Astrocyte (in vitro differentiated cells and primary cell): ENCODE data around the gene S1PR1. TPM values are rescaled to one million over a fixed set of nuclear protein-coding genes. Genes with fewer than 3 reads are reported as not detected.

Source experiments
- DNase-seq: peaks from one replicate; pipeline ENCODE4 v3.0.0-alpha.2; 2010; ENCODE audit warnings: low read depth
- FAIRE-seq: peaks from 2 replicates; lab custom pipeline; 2011; peaks lifted over from hg19 to GRCh38; lab: Jason Lieb, UNC
- H2AFZ ChIP-seq: 2 replicates; pipeline ENCODE4 v1.6.0; 2012; ENCODE audit warnings: low read depth, low read length, inconsistent platforms
- H3K27ac ChIP-seq: 2 replicates; pipeline ENCODE4 v1.5.1; 2011; ENCODE audit warnings: low read depth, low read length, inconsistent platforms
- H3K27me3 ChIP-seq: 2 replicates; pipeline ENCODE4 v1.6.0; 2011; ENCODE audit warnings: low read length, inconsistent platforms; ENCODE audit not compliant: insufficient read depth
- H3K36me3 ChIP-seq: 2 replicates; pipeline ENCODE4 v1.5.1; 2011; ENCODE audit warnings: low read length, inconsistent platforms; ENCODE audit not compliant: insufficient read depth
- H3K4me1 ChIP-seq: 2 replicates; pipeline ENCODE4 v1.5.1; 2011; ENCODE audit warnings: low read length, inconsistent platforms; ENCODE audit not compliant: insufficient read depth
- H3K4me2 ChIP-seq: 2 replicates; pipeline ENCODE4 v1.6.0; 2012; ENCODE audit warnings: low read length, inconsistent platforms
- H3K4me3 ChIP-seq: 2 replicates; pipeline ENCODE4 v1.5.1; 2011; ENCODE audit warnings: low read depth, mild to moderate bottlenecking, low read length, inconsistent platforms; ENCODE audit not compliant: insufficient read depth
- H3K79me2 ChIP-seq: 2 replicates; pipeline ENCODE4 v1.6.0; 2012; ENCODE audit warnings: mild to moderate bottlenecking, low read length, inconsistent platforms; ENCODE audit not compliant: insufficient read depth
- H3K9ac ChIP-seq: 2 replicates; pipeline ENCODE4 v1.6.0; 2012; ENCODE audit warnings: mild to moderate bottlenecking, low read length, inconsistent platforms
- H3K9me3 ChIP-seq: 2 replicates; pipeline ENCODE4 v1.5.1; 2012; ENCODE audit warnings: low read depth, mild to moderate bottlenecking, low read length, inconsistent platforms; ENCODE audit not compliant: insufficient read depth
- H4K20me1 ChIP-seq: 2 replicates; pipeline ENCODE4 v1.6.0; 2012; ENCODE audit warnings: low read length, inconsistent platforms; ENCODE audit not compliant: insufficient read depth
- H3K27ac Mint-ChIP-seq: one replicate; pipeline ENCODE4 v1.8.0; 2021; ENCODE audit warnings: mild to moderate bottlenecking, mixed read lengths; ENCODE audit not compliant: unreplicated experiment
- H3K27me3 Mint-ChIP-seq: one replicate; pipeline ENCODE4 v1.8.0; 2021; ENCODE audit warnings: low read depth, mixed read lengths; ENCODE audit not compliant: unreplicated experiment
- H3K36me3 Mint-ChIP-seq: one replicate; pipeline ENCODE4 v1.8.0; 2021; ENCODE audit warnings: low read depth, mixed read lengths; ENCODE audit not compliant: unreplicated experiment
- H3K4me1 Mint-ChIP-seq: one replicate; pipeline ENCODE4 v1.8.0; 2021; ENCODE audit warnings: low read depth, mixed read lengths; ENCODE audit not compliant: unreplicated experiment
- H3K4me3 Mint-ChIP-seq: one replicate; pipeline ENCODE4 v1.8.0; 2021; ENCODE audit warnings: mild to moderate bottlenecking, moderate library complexity, mixed read lengths; ENCODE audit not compliant: unreplicated experiment
- H3K9me3 Mint-ChIP-seq: one replicate; pipeline ENCODE4 v1.8.0; 2021; ENCODE audit warnings: mild to moderate bottlenecking, mixed read lengths; ENCODE audit not compliant: unreplicated experiment
- CTCF ChIP-seq: IDR thresholded peaks from 2 replicates; pipeline ENCODE4 v1.5.1; 2011; ENCODE audit warnings: low read depth, mild to moderate bottlenecking, inconsistent platforms, low read length, moderate library complexity; ENCODE audit not compliant: insufficient read depth
- EZH2 ChIP-seq: IDR thresholded peaks from 2 replicates; pipeline ENCODE4 v1.6.1; 2012; ENCODE audit warnings: mild to moderate bottlenecking, low read length, inconsistent platforms; ENCODE audit not compliant: insufficient read depth
- total RNA-seq: library from RNA; stranded (reverse); gene quantifications from 2 replicates; pipeline ENCODE4 v1.2.1, GENCODE V29; 2021

The S1PR1 gene
- total RNA-seq, 1 donor from 2014 or later: 14.4 TPM

- Histone ChIP-seq H3K9ac (no peak overlapping the region), H3K9me3 (no peaks in the 10 kb centered on the region), H2AFZ (no peak overlapping the region), H3K4me2 (no peak overlapping the region), H4K20me1 (no peaks in the 10 kb centered on the region), H3K36me3 (no peaks in the 10 kb centered on the region), H3K79me2 (no peaks in the 10 kb centered on the region), H3K4me1 (peaks cover 18% of the 10 kb centered on the region), H3K27ac (no peak overlapping the region), H3K4me3 (no peak overlapping the region), H3K27me3 (no peaks in the 10 kb centered on the region)
- Mint-ChIP-seq H3K27ac (peak overlapping the region; percentile 84), H3K4me3 (no peak overlapping the region), H3K36me3 (no peaks in the 10 kb centered on the region), H3K9me3 (no peaks in the 10 kb centered on the region), H3K27me3 (no peaks in the 10 kb centered on the region), H3K4me1 (peaks cover 27% of the 10 kb centered on the region)
- FAIRE-seq (no peak), DNase-seq (no peak)
- no peak for TF ChIP-seq EZH2
- no peak for TF ChIP-seq CTCF
Observed at GRCh38 chr1:101199637-101199982, 37.2 kb upstream of the S1PR1 start.

- FAIRE-seq: peak; percentile 98
- peaks cover 27% of the 10 kb centered on the region for H3K4me1 Mint-ChIP-seq
- peak overlapping the region; percentile 51 for H3K27ac ChIP-seq
- peak overlapping the region; percentile 63 for H2AFZ ChIP-seq
- H3K4me3 Mint-ChIP-seq: no peak overlapping the region
- no peak overlapping the region for H3K4me3 ChIP-seq
- H3K9me3 ChIP-seq: no peaks in the 10 kb centered on the region
- H3K27me3 Mint-ChIP-seq: no peaks in the 10 kb centered on the region
- no peaks in the 10 kb centered on the region for H3K27me3 ChIP-seq
- DNase-seq: peak; percentile 89
- peak overlapping the region; percentile 84 for H3K27ac Mint-ChIP-seq
- no peaks in the 10 kb centered on the region for H3K79me2 ChIP-seq
- H3K9me3 Mint-ChIP-seq: no peaks in the 10 kb centered on the region
- no peaks in the 10 kb centered on the region for H3K36me3 Mint-ChIP-seq
- H3K4me1 ChIP-seq: peaks cover 18% of the 10 kb centered on the region
- TF ChIP-seq EZH2: no peak
- TF ChIP-seq CTCF: no peak
- H3K4me2 ChIP-seq: peak overlapping the region; percentile 49
- H4K20me1 ChIP-seq: no peaks in the 10 kb centered on the region
- H3K36me3 ChIP-seq: no peaks in the 10 kb centered on the region
- no peak overlapping the region for H3K9ac ChIP-seq
Observed at GRCh38 chr1:101200513-101200912, 36.3 kb upstream of the S1PR1 start.

DNA sequence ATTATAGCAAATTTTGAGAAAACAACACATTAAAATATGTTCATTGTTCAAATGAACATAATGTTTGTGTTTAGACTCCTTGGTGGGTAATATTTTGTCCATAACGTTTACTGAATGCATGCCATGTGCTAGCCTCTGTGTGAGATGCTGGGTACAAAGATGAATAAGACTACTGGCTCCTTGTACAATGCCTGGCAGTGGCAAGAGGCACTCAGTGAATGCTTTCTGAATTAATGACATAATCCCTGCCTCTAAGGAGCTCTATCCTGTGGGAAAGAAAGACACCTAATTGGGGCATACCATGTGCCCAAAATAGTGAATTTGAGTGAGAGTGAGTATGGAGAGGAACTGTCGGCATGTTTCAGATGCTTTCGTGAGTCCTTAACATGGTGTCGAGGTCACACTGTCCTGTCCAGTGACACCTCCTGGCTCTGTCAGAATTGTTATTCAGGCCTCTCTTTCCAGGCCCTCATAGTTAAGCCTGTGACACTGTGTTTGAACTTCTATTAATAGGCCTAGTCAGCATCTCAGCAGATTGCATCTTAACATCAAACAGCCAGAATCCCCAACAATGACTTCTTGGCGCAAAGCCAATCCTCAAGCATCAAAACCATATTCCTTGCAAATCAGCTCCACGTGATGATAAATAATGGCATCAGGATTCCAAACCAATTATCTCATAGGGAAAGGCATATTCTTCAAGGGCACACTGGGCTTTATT is 32.8 kb upstream of the S1PR1 start:
- Mint-ChIP-seq H3K9me3 (no peaks in the 10 kb centered on the region), H3K27ac (peak overlapping the region; percentile 6), H3K36me3 (no peaks in the 10 kb centered on the region), H3K4me3 (no peak overlapping the region), H3K27me3 (no peaks in the 10 kb centered on the region), H3K4me1 (peaks cover 22% of the 10 kb centered on the region)
- DNase-seq (peak; percentile 51), FAIRE-seq (peak; percentile 82)
- Histone ChIP-seq H3K9ac (no peak overlapping the region), H3K9me3 (no peaks in the 10 kb centered on the region), H4K20me1 (no peaks in the 10 kb centered on the region), H3K4me2 (no peak overlapping the region), H3K36me3 (no peaks in the 10 kb centered on the region), H2AFZ (no peak overlapping the region), H3K4me3 (no peak overlapping the region), H3K79me2 (no peaks in the 10 kb centered on the region), H3K27ac (no peak overlapping the region), H3K27me3 (no peaks in the 10 kb centered on the region), H3K4me1 (peaks cover 18% of the 10 kb centered on the region)
- TF ChIP-seq EZH2 (no peak), CTCF (no peak)
